Stimulated activated naive B cell treated with anti-CD40 and anti-IgM and Interleukin-4, amounts not matched to agents 10 μg/mL and 1 μg/mL and 100 μg/mL, for 72 hours (primary cell): ENCODE data around the gene RAB11FIP3.
"Not testable (repeated sequence)": the region's sequence is repeated elsewhere in the genome, so short reads cannot be mapped to it uniquely, and the experiment has no call there.

Experiments used
- ATAC-seq, 2 donors: fragments of 150-1000 bp; cut with Tn5 transposase; replicated peaks; 2 replicates each; pipeline ENCODE4 v1.10.0; 2021; ENCODE audit warnings: moderate library complexity in 1 of 2
- DNase-seq: peaks from one replicate; pipeline ENCODE4 v3.0.0; 2021
- H3K27ac Mint-ChIP-seq: one replicate; pipeline ENCODE4 v1.8.0; 2022; ENCODE audit warnings: mild to moderate bottlenecking, mixed read lengths
- H3K27me3 Mint-ChIP-seq, 2 donors: one replicate each; pipeline ENCODE4 v1.8.0; 2022; ENCODE audit warnings: mixed read lengths in 2 of 2
- H3K36me3 Mint-ChIP-seq, 2 donors: one replicate each; pipeline ENCODE4 v1.8.0; 2022; ENCODE audit warnings: mixed read lengths in 2 of 2, mild to moderate bottlenecking in 1 of 2
- H3K4me1 Mint-ChIP-seq, 2 donors: one replicate each; pipeline ENCODE4 v1.8.0; 2022; ENCODE audit warnings: mixed read lengths in 2 of 2, mild to moderate bottlenecking in 1 of 2
- H3K4me3 Mint-ChIP-seq, 2 donors: one replicate each; pipeline ENCODE4 v1.8.0; 2022; ENCODE audit warnings: mild to moderate bottlenecking in 2 of 2, mixed read lengths in 2 of 2, moderate library complexity in 1 of 2
- H3K9me3 Mint-ChIP-seq, 2 donors: one replicate each; pipeline ENCODE4 v1.8.0; 2022; ENCODE audit warnings: mixed read lengths in 2 of 2, mild to moderate bottlenecking in 1 of 2

The RAB11FIP3 gene

DNA sequence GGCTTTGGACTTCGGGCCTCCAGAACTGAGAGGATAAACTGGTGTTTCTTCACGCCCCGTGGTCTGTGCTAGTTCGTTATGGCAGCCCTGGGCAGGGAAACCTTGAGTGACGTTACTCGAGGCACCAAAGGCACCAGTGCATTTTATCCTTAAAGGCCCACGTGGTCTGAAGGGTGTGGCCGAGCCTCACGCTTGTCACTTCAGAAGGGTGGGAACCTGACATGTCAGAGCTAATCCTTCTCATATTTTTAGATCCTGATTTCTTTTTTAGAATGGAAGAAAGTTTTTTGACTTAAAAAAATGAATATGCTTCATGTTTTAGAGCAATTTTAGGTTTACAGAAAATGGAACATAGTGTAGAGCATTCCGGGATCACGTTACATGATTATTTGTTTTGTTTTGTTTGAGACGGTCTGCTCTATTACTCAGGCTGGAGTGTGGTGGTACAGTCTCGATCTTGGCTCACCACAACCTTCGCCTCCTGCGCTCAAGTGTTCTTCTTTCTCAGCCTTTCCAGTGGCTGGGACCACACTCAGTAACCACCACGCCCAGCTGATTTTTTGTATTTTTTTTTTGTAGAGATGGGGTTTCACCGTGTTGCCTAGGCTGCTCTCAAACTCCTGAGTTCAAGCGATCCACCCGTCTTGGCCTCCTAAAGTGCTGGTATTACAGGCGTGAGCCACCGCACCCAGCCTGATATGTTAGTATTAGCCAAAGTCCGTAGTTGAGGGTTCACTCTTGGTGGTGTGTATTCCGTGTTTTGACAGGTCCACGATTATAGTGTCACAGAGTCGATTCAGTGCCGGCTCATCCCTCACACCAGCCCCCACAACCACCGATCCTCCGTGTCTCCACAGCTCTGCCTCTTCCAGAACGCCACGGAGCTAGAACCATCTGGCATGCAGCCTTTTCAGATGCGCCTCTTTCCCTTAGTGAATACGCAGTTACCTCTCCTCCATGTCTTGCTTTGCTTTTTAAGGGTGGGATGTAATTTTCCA is 47.9 kb downstream of the RAB11FIP3 start:
- Mint-ChIP-seq H3K9me3 (no peaks in the 10 kb centered on the region), H3K4me3 (no peak overlapping the region), H3K27me3 (no peaks in the 10 kb centered on the region), H3K36me3 (peaks cover 21 to 34% of the 10 kb centered on the region in 2 donors), H3K4me1 (peaks cover 0 to 3% of the 10 kb centered on the region in 2 donors), H3K27ac (no peak overlapping the region)
- ATAC-seq, result no peak
- DNase-seq, result no peak

- Mint-ChIP-seq H3K27ac (no peak overlapping the region), H3K4me1 (peaks cover 0 to 3% of the 10 kb centered on the region in 2 donors), H3K36me3 (peaks cover 21 to 31% of the 10 kb centered on the region in 2 donors), H3K4me3 (no peak overlapping the region), H3K27me3 (no peaks in the 10 kb centered on the region), H3K9me3 (no peaks in the 10 kb centered on the region)
- ATAC-seq (no peak), DNase-seq (no peak)
Observed at GRCh38 chr16:474420-475122, 49.1 kb downstream of the RAB11FIP3 start.

DNA sequence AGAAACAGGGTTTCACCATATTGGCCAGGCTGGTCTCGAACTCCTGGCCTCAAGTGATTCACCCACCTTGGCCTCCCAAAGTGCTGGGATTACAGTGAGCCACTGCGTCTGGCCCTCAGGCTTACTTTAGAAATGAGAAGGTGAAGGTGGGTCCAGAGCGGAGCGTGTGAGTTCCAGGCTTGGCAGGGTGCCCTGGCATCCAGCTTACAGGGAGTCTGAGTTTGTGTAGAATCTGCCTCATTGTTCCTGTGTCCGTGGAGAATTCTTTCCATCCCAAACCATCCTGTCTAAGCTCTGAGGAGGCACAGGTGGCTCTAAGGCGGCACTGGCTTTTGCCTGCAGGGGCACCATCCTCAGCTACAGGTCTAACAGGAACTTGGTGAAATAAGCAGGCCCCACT is 50.6 kb downstream of the RAB11FIP3 start:
- no peaks in the 10 kb centered on the region for H3K9me3 Mint-ChIP-seq
- H3K27ac Mint-ChIP-seq, result no peak overlapping the region
- H3K27me3 Mint-ChIP-seq, result no peaks in the 10 kb centered on the region
- H3K4me3 Mint-ChIP-seq, result no peak overlapping the region
- H3K4me1 Mint-ChIP-seq, result peaks cover 0 to 3% of the 10 kb centered on the region in 2 donors
- H3K36me3 Mint-ChIP-seq, result peaks cover 21 to 30% of the 10 kb centered on the region in 2 donors
- ATAC-seq (no peak), DNase-seq (no peak)

- H3K4me3 Mint-ChIP-seq, result no peak overlapping the region
- no peaks in the 10 kb centered on the region for H3K27me3 Mint-ChIP-seq
- no peak for DNase-seq
- no peak overlapping the region for H3K27ac Mint-ChIP-seq
- H3K36me3 Mint-ChIP-seq, result peaks cover 15 to 26% of the 10 kb centered on the region in 2 donors
- no peaks in the 10 kb centered on the region for H3K9me3 Mint-ChIP-seq
- peaks cover 0 to 3% of the 10 kb centered on the region in 2 donors for H3K4me1 Mint-ChIP-seq
- no peak for ATAC-seq
Observed at GRCh38 chr16:477301-478157, 52.1 kb downstream of the RAB11FIP3 start.

GRCh38 chr16:478287-478686 is 52.8 kb downstream of the RAB11FIP3 start:
- peaks cover 13 to 26% of the 10 kb centered on the region in 2 donors for H3K36me3 Mint-ChIP-seq
- not testable (repeated sequence) for H3K4me1 Mint-ChIP-seq, H3K4me3 Mint-ChIP-seq, H3K27me3 Mint-ChIP-seq, DNase-seq, H3K9me3 Mint-ChIP-seq, ATAC-seq, H3K27ac Mint-ChIP-seq

DNA sequence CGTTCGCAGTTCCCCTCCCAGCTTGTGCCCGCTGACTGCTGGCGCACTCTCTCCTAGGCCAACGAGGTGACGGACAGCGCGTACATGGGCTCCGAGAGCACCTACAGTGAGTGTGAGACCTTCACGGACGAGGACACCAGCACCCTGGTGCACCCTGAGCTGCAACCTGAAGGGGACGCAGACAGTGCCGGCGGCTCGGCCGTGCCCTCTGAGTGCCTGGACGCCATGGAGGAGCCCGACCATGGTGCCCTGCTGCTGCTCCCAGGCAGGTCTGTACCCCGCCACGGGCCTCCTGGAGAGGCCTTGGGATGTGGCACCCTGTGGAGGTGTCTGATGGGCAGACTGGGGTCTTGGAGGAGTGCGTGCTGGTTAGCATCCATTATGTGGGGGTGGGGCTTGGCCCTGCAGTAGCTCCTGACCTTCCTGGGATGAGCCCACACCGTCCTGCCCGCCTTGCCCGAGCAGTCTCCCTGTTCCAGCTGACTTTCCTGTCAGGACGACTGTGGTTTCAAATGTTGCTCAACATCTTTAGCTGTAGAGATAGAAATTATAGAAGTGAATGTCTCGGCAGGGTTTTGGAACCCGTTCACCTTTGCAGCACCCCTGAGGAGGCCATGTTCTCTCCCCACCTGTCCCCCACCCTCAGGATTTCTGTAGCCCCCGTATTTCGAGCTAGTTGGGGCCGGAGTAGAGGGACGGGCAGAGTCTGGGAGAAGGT is 57.2 kb downstream of the RAB11FIP3 start:
- no peaks in the 10 kb centered on the region for H3K27me3 Mint-ChIP-seq
- no peak overlapping the region for H3K4me3 Mint-ChIP-seq
- DNase-seq, result no peak
- H3K27ac Mint-ChIP-seq, result peak overlapping the region; percentile 51
- H3K4me1 Mint-ChIP-seq, result peaks cover 0 to 4% of the 10 kb centered on the region in 2 donors
- H3K36me3 Mint-ChIP-seq, result peaks cover 8 to 16% of the 10 kb centered on the region in 2 donors
- no peaks in the 10 kb centered on the region for H3K9me3 Mint-ChIP-seq
- no peak for ATAC-seq

DNA sequence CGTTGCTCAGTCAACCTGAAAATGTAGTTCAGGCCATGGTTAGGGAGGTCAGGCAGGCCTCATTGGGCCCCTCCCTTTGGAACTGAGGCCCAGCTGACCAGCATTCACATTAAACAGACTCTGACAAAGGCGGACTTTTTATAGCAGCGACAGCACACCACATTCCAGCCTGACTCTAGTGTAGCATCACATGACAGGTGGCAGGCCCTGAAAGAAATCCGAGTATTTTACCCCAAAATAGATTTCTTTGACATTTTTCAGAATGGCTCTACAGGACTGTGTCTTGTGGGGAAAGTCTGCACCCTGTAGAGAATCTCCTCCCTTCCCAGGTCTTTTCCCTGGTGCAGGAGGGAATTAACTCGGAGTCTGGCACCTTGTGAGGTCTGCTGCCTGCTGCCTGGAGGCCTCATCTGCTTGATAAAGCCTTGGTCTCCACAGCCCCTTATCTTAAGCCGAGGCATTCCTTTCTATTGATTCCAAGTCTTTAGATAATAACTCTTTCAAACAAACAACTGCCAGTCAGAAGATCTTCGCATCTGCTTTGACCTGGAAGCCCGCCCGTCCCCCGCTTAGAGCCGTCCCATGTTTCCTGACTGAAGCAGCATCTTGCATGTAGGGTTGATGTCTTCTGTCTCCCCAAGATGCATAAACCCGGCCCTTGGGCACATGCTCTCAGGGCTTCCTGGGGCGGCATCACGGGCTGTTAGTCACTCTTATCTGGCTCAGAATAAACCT is 58.1 kb downstream of the RAB11FIP3 start:
- no peak overlapping the region for H3K4me3 Mint-ChIP-seq

DNA sequence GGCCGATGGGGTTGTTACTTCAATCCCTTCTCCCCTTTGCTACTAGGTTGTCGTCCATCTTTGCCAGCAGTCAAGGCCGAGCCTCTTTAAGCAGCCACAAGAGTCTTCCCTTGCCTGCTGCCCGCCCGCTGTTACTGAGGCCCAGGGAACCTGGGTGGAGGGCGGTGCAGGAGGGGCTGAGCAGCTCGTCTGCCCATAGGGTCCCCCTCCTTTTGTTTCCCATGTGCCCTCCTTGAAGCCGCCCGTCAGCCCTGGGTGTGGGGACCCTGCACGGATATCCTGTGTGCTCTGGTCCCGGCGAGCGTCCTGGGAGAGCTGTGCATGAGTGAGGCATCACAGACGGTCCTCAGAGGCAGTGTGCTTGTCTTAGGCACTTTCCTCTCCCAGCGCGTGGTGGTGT is 64.2 kb downstream of the RAB11FIP3 start:
- Mint-ChIP-seq H3K4me3 (no peak overlapping the region), H3K27me3 (no peaks in the 10 kb centered on the region), H3K27ac (no peak overlapping the region), H3K4me1 (peaks cover 0 to 3% of the 10 kb centered on the region in 2 donors), H3K36me3 (peaks cover 21 to 45% of the 10 kb centered on the region in 2 donors), H3K9me3 (no peaks in the 10 kb centered on the region)
- DNase-seq, result no peak
- ATAC-seq, result no peak

More for the DNA sequence above, 58.1 kb downstream of the RAB11FIP3 start:
- no peak for DNase-seq
- Mint-ChIP-seq H3K9me3 (no peaks in the 10 kb centered on the region), H3K36me3 (peaks cover 12 to 20% of the 10 kb centered on the region in 2 donors), H3K27me3 (no peaks in the 10 kb centered on the region), H3K27ac (no peak overlapping the region), H3K4me1 (peaks cover 0 to 3% of the 10 kb centered on the region in 2 donors)
- no peak for ATAC-seq

DNA sequence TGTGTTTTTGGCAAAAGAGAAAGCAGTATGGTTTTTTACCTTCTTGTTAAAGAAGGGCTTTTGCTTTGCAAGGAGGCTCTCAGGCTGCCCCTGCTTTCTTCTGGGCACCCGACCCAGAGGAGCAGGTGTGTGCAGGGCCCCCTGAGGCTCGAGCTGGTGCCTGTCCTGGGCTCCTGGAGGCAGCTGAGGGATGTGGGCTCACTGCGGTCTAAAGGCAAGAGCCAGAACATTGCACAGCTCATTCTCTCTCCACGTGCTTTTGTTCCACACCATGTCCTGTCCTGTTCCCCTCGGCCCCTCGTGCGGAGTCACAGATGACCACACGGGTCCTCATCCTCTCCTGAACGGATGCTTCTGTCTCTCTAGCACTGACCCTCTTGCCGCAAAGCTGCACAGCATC is 65.3 kb downstream of the RAB11FIP3 start:
- Mint-ChIP-seq H3K4me3 (no peak overlapping the region), H3K36me3 (peaks cover 21 to 50% of the 10 kb centered on the region in 2 donors), H3K27me3 (no peaks in the 10 kb centered on the region), H3K27ac (peak overlapping the region; percentile 21), H3K9me3 (no peaks in the 10 kb centered on the region), H3K4me1 (peaks cover 0 to 5% of the 10 kb centered on the region in 2 donors)
- ATAC-seq (no peak), DNase-seq (no peak)

DNA sequence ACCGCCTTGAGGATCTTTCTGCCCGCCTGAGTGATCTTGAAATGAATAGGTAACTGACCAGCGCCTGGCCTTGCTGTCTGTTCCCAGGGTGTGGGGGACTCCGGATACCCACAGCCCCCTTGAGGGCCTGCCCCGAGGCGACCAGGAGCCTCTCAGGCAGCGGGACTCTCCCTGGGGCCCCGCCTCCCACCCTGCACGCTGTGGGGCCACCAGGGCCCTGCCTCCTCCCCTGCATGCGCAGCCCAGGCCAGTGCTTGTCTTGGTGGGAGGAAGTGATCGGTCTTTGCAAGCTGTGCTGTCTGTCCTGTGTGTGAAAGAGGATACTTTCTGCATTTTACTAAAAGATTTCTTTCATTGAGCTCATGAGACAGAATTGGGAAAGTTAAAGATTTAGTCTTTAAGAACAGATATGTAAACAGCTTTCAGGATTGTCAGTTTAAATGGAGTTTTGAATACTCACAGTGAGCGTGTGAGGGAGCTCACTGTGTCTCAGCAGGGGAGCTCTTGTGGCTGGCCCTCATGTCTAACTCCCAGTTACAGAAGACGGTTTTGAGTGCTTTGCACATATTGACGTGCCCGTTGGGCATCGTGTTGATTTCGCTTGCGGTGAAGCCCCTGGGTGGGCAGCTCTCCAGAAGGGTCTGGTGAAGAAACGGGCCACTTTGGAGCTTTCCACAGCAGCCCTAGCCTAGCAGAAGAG is 65.9 kb downstream of the RAB11FIP3 start:
- Mint-ChIP-seq H3K27ac (peak overlapping the region; percentile 21), H3K27me3 (no peaks in the 10 kb centered on the region), H3K9me3 (no peaks in the 10 kb centered on the region), H3K4me3 (no peak overlapping the region), H3K4me1 (peaks cover 0 to 5% of the 10 kb centered on the region in 2 donors), H3K36me3 (peaks cover 21 to 47% of the 10 kb centered on the region in 2 donors)
- no peak for ATAC-seq
- no peak for DNase-seq

DNA sequence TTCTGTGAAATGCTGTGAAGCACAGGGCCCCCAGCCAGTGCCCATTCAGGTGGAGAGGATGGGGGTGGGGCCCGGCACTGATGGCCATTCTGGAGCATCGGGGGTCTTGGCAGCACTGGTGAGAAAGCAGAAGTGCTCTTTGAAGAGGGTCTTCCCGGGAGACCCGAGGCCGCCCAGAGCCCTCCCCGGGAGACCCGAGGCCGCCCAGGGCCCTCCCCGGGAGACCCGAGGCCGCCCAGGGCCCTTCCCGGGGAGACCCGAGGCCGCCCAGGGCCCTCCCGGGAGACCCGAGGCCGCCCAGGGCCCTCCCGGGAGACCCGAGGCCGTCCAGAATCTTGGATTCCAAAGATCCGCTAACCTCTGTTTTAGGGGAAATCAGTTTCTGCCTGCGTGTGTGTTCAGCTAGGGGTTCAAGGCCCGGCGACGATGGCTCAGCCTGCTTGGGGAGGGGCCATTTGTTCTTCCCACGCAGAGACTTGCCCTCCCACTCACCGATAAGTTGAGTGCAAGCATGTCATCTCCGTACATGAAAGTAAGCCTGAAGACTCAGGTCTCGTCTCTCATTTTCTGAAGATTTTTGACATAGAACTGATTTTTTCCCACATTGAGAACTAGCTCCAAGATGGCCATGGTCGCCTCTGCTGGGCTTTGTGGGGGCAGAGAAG is 66.9 kb downstream of the RAB11FIP3 start:
- Mint-ChIP-seq H3K4me1 (peaks cover 0 to 3% of the 10 kb centered on the region in 2 donors), H3K27me3 (no peaks in the 10 kb centered on the region), H3K9me3 (no peaks in the 10 kb centered on the region), H3K27ac (no peak overlapping the region), H3K36me3 (peaks cover 21 to 46% of the 10 kb centered on the region in 2 donors), H3K4me3 (no peak overlapping the region)
- ATAC-seq, result no peak
- no peak for DNase-seq

GRCh38 chr16:494676-495075 is 69.2 kb downstream of the RAB11FIP3 start:
- not testable (repeated sequence) for H3K27me3 Mint-ChIP-seq, ATAC-seq, H3K4me3 Mint-ChIP-seq, DNase-seq, H3K27ac Mint-ChIP-seq, H3K9me3 Mint-ChIP-seq, H3K4me1 Mint-ChIP-seq
- H3K36me3 Mint-ChIP-seq, result peaks cover 18 to 37% of the 10 kb centered on the region in 2 donors
